Lung (tissue), 16 donors: ENCODE results near the gene FSTL1. TPM values are rescaled to one million over a fixed set of nuclear protein-coding genes. Genes with fewer than 3 reads are reported as not detected.

Source experiments
- ATAC-seq: fragments of 200-7000 bp; cut with Tn5 transposase; one replicate; pipeline ENCODE4 v1.9.1; 2020; ENCODE audit warnings: moderate number of reproducible peaks; ENCODE audit not compliant: insufficient read depth, low FRiP score
- DNase-seq, 3 donors: peaks; one replicate each; pipeline ENCODE4 v3.0.0-alpha.2; 2013 to 2017
- H3K27ac ChIP-seq, 2 donors: one replicate each; pipeline ENCODE4 v1.5.1; 2013; ENCODE audit warnings: mild to moderate bottlenecking in 2 of 2, moderate library complexity in 2 of 2, control low read depth in 1 of 2, inconsistent platforms in 1 of 2, low read depth in 1 of 2, low read length in 1 of 2
- H3K27me3 ChIP-seq, 3 donors: one replicate each; pipeline ENCODE4 v1.5.1; 2013; ENCODE audit warnings: low read length in 2 of 3; ENCODE audit not compliant: control insufficient read depth in 3 of 3, insufficient read depth in 3 of 3
- H3K36me3 ChIP-seq, 4 donors: one replicate each; pipeline ENCODE4 v1.5.1; 2013; ENCODE audit warnings: low read length in 4 of 4, mild to moderate bottlenecking in 1 of 4, moderate library complexity in 1 of 4; ENCODE audit not compliant: control insufficient read depth in 4 of 4, insufficient read depth in 4 of 4
- H3K4me1 ChIP-seq, 5 donors: one replicate each; pipeline ENCODE4 v1.5.1; 2013; ENCODE audit warnings: low read length in 5 of 5, mild to moderate bottlenecking in 2 of 5, moderate library complexity in 1 of 5; ENCODE audit not compliant: control insufficient read depth in 5 of 5, insufficient read depth in 5 of 5
- H3K4me3 ChIP-seq: one replicate; pipeline ENCODE4 v1.5.1; 2013; ENCODE audit warnings: mild to moderate bottlenecking, control low read depth, moderate library complexity
- H3K9ac ChIP-seq, 2 donors: one replicate each; pipeline ENCODE4 v1.5.1; 2013; ENCODE audit warnings: low read length in 2 of 2, control low read depth in 1 of 2; ENCODE audit not compliant: insufficient read depth in 1 of 2
- H3K9me3 ChIP-seq, 4 donors: one replicate each; pipeline ENCODE4 v1.5.1; 2013; ENCODE audit warnings: low read length in 3 of 4, mild to moderate bottlenecking in 1 of 4, moderate library complexity in 1 of 4; ENCODE audit not compliant: control insufficient read depth in 4 of 4, insufficient read depth in 3 of 4
- WGBS, 2 donors: extraction: QIAGEN DNeasy Blood & Tissue Kit; methylation state at CpG; one replicate each; pipeline ENCODE4 v1.1.7; 2013; 5-methylcytosine and 5-hydroxymethylcytosine counted together
- long read RNA-seq, 5 donors: transcript quantifications; one replicate each; lab custom pipeline, GENCODE V29; 2026
- polyA plus RNA-seq, 2 donors: library from polyadenylated mRNA; stranded (reverse); fragments of 200-250 nt; gene quantifications; one replicate each; pipeline ENCODE4 v1.2.1, GENCODE V29; 2013
- total RNA-seq, 2 donors: library from RNA; depleted of rRNA in 1 of 2; stranded (reverse); fragments of >200 nt in 1 of 2; gene quantifications; one replicate each; pipeline ENCODE4 v1.2.1, GENCODE V29; 2014 to 2021
- TF ChIP-seq, protein P1 (sequence below): IDR thresholded peaks from 2 replicates; pipeline ENCODE4 v1.5.1; 2012; ENCODE audit warnings: mild to moderate bottlenecking; ENCODE audit errors: control extremely low read depth, extremely low read depth
- donor health status: control.
- donor health status: control.
- donor health status: Bipolar disorder and iron deficiency.
- donor health status: healthy.
- donor health status: DM: yes; HTN: yes; CAD: no.

The FSTL1 gene, protein sequence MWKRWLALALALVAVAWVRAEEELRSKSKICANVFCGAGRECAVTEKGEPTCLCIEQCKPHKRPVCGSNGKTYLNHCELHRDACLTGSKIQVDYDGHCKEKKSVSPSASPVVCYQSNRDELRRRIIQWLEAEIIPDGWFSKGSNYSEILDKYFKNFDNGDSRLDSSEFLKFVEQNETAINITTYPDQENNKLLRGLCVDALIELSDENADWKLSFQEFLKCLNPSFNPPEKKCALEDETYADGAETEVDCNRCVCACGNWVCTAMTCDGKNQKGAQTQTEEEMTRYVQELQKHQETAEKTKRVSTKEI
- total RNA-seq = 100 to 1,000 TPM; 304 to 544 TPM
- polyA plus RNA-seq = 10 to 100 TPM; 24.9 to 79.0 TPM
- long read RNA-seq, donor 1, full-length matches to known transcripts = 137 of 195 reads
- long read RNA-seq, donor 1, partial matches to known transcripts = 28 of 195 reads
- long read RNA-seq, donor 1, other reads (novel, unspliced or antisense) = 30 of 195 reads
- long read RNA-seq, donor 2, full-length matches to known transcripts = 68 of 83 reads
- long read RNA-seq, donor 2, partial matches to known transcripts = 15 of 83 reads
- long read RNA-seq, donor 2, other reads (novel, unspliced or antisense) = 0 of 83 reads
- long read RNA-seq, donor 3, full-length matches to known transcripts = 62 of 162 reads
- long read RNA-seq, donor 3, partial matches to known transcripts = 100 of 162 reads
- long read RNA-seq, donor 3, other reads (novel, unspliced or antisense) = 0 of 162 reads
- long read RNA-seq, donor 4, full-length matches to known transcripts = 58 of 73 reads
- long read RNA-seq, donor 4, partial matches to known transcripts = 15 of 73 reads
- long read RNA-seq, donor 4, other reads (novel, unspliced or antisense) = 0 of 73 reads
- long read RNA-seq, donor 5, full-length matches to known transcripts = 130 of 173 reads
- long read RNA-seq, donor 5, partial matches to known transcripts = 36 of 173 reads
- long read RNA-seq, donor 5, other reads (novel, unspliced or antisense) = 7 of 173 reads

DNA sequence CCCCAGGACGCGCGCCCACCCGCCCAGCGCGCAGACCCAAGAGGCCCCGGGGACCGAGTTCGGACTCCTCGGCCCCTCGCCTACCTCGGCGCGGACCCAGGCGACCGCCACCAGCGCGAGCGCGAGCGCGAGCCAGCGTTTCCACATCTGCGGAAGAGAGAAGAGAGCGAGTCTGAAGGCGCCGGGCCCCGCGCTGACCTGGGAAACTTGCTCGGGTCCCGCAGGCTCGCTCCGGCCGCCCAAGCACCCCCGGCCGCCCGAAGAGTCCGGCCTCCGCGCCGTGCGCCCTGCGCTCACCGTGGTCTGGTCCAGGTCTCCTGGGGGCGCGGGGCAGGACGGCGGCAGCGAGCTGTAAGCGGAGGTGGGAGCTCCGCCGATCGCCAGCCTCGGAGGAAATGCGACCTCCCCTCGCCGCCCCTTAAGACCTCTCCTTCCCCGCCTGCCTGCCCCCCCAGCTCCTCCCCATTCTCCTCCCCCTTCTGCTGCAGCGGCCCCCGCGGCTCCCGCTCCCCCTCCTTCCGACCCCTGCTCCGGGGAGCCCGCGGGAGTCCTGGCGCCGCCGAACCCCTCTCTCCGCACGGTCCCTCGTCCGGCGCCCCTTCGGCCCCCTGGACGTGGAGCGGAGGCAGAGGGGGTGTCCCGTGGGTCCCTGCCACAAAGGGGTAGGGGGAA is at the start of gene FSTL1:
FSTL1 (minus strand) TSS at position 393 of the 672 bp plus-strand sequence; CDS start at position 147, 246 bp downstream.
- TF ChIP-seq, protein P1, sequence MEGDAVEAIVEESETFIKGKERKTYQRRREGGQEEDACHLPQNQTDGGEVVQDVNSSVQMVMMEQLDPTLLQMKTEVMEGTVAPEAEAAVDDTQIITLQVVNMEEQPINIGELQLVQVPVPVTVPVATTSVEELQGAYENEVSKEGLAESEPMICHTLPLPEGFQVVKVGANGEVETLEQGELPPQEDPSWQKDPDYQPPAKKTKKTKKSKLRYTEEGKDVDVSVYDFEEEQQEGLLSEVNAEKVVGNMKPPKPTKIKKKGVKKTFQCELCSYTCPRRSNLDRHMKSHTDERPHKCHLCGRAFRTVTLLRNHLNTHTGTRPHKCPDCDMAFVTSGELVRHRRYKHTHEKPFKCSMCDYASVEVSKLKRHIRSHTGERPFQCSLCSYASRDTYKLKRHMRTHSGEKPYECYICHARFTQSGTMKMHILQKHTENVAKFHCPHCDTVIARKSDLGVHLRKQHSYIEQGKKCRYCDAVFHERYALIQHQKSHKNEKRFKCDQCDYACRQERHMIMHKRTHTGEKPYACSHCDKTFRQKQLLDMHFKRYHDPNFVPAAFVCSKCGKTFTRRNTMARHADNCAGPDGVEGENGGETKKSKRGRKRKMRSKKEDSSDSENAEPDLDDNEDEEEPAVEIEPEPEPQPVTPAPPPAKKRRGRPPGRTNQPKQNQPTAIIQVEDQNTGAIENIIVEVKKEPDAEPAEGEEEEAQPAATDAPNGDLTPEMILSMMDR = no peak
- ATAC-seq = peak; percentile 68
- H3K4me1 ChIP-seq = peaks cover 7 to 30% (median 12%) of the 10 kb centered on the region in 5 donors

DNA sequence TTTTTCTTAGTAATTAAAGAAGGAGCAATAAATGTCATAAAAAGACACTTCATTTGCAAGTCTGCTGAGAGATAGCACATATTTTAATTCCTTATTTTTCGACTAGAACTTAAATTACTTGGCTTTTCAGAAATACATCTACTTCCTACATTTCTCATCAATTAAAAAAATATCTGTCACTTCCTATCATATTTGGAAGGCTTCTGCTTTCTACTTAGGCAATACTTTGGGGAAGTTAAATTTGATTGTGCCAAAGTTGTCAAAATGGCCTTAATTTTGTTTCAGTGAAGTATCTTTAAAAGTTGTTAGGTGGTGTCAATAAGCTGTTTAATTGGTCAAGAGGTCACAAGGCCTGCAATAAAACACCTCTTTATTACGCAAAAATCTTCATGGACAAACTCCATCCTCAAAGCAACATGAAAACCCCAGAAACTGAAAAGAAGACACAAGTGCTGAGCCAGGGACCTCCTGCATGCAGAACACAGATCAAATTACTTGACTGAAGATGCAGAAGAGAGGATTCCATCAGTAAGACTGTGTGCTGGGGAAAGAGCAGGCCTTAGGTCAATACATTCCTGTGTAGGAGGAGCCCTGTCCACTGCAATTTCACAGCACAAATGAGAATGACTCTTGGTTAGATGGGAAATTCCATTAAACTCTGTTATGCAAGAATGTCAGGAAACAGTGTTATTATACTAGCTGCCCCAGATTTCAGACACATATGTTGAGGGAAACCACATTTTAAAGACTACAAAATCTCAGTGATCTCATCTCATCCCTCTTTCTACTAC is 48.0 kb upstream of the FSTL1 start:
- H3K9me3 ChIP-seq = peaks cover 0 to 3% (median 0%) of the 10 kb centered on the region in 4 donors
- TF ChIP-seq, protein P1 = no peak
- no peak overlapping the region for H3K27ac ChIP-seq
- H3K36me3 ChIP-seq = no peaks in the 10 kb centered on the region
- DNase-seq = peak; percentile 17 to 69 (median 59)
- 66 to 73% methylated on average over 2 of the region's 2 CpGs for WGBS, 2 donors
- H3K9ac ChIP-seq = no peak overlapping the region
- H3K4me3 ChIP-seq = no peak overlapping the region
- peak; percentile 79 for ATAC-seq
- H3K4me1 ChIP-seq = peaks cover 0 to 7% (median 0%) of the 10 kb centered on the region in 5 donors
- H3K27me3 ChIP-seq = no peaks in the 10 kb centered on the region

More for the DNA sequence above, at the start of gene FSTL1:
- H3K27me3 ChIP-seq = no peaks in the 10 kb centered on the region
- peak within 1 kb of the TSS; percentile 89 for H3K4me3 ChIP-seq
- H3K9me3 ChIP-seq = no peaks in the 10 kb centered on the region
- peak within 1 kb of the TSS; percentile 93 to 95 for H3K27ac ChIP-seq
- 1% methylated on average over 35 to 78 of the region's 78 CpGs for WGBS, 2 donors
- peaks cover 0 to 7% (median 2%) of the 10 kb centered on the region in 4 donors for H3K36me3 ChIP-seq
- peak; percentile 88 to 92 (median 90) for DNase-seq
- H3K9ac ChIP-seq = peak within 1 kb of the TSS; percentile 83 to 89

DNA sequence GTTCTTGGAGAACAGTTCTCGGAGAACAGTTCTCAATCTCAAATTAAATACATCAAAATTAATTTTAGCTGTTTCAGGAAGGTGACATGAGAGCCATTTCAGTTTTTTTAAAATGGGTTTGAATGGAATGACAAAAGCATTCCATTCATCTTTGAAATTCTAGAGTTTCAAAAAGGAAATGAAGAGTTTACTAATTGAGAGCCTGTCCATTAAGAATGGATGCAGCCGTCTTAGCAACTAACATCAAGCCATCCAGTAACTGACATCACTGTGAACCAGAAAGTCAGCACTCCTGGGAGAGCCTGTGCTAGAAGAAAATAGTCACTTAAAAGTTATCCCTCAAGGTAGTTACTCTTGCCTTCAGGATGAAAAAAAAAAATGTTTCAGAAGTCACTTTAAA is 47.0 kb upstream of the FSTL1 start:
- ATAC-seq (no peak), DNase-seq (no peak)
- 53 to 77% methylated on average over 2 of the region's 2 CpGs for WGBS, 2 donors
- Histone ChIP-seq H3K4me3 (no peak overlapping the region), H3K36me3 (no peaks in the 10 kb centered on the region), H3K27ac (no peak overlapping the region), H3K9me3 (peaks cover 0 to 3% (median 0%) of the 10 kb centered on the region in 4 donors), H3K9ac (peak overlapping the region in 1 of 2 donors; percentile 69), H3K27me3 (no peaks in the 10 kb centered on the region), H3K4me1 (peaks cover 0 to 7% (median 0%) of the 10 kb centered on the region in 5 donors)
- TF ChIP-seq, protein P1 = no peak
